Lung (tissue), 12 donors: ENCODE data around the gene RASSF9. TPM values are rescaled to one million over a fixed set of nuclear protein-coding genes. Genes with fewer than 3 reads are reported as not detected.

Source experiments
- ATAC-seq: fragments of 200-7000 bp; cut with Tn5 transposase; one replicate; pipeline ENCODE4 v1.9.1; 2020; ENCODE audit warnings: moderate number of reproducible peaks; ENCODE audit not compliant: insufficient read depth, low FRiP score
- DNase-seq, 3 donors: peaks; one replicate each; pipeline ENCODE4 v3.0.0-alpha.2; 2013 to 2017
- H3K27ac ChIP-seq, 2 donors: one replicate each; pipeline ENCODE4 v1.5.1; 2013; ENCODE audit warnings: mild to moderate bottlenecking in 2 of 2, moderate library complexity in 2 of 2, control low read depth in 1 of 2, inconsistent platforms in 1 of 2, low read depth in 1 of 2, low read length in 1 of 2
- H3K27me3 ChIP-seq, 3 donors: one replicate each; pipeline ENCODE4 v1.5.1; 2013; ENCODE audit warnings: low read length in 2 of 3; ENCODE audit not compliant: control insufficient read depth in 3 of 3, insufficient read depth in 3 of 3
- H3K36me3 ChIP-seq, 4 donors: one replicate each; pipeline ENCODE4 v1.5.1; 2013; ENCODE audit warnings: low read length in 4 of 4, mild to moderate bottlenecking in 1 of 4, moderate library complexity in 1 of 4; ENCODE audit not compliant: control insufficient read depth in 4 of 4, insufficient read depth in 4 of 4
- H3K4me1 ChIP-seq, 5 donors: one replicate each; pipeline ENCODE4 v1.5.1; 2013; ENCODE audit warnings: low read length in 5 of 5, mild to moderate bottlenecking in 2 of 5, moderate library complexity in 1 of 5; ENCODE audit not compliant: control insufficient read depth in 5 of 5, insufficient read depth in 5 of 5
- H3K4me3 ChIP-seq: one replicate; pipeline ENCODE4 v1.5.1; 2013; ENCODE audit warnings: mild to moderate bottlenecking, control low read depth, moderate library complexity
- H3K9ac ChIP-seq, 2 donors: one replicate each; pipeline ENCODE4 v1.5.1; 2013; ENCODE audit warnings: low read length in 2 of 2, control low read depth in 1 of 2; ENCODE audit not compliant: insufficient read depth in 1 of 2
- H3K9me3 ChIP-seq, 4 donors: one replicate each; pipeline ENCODE4 v1.5.1; 2013; ENCODE audit warnings: low read length in 3 of 4, mild to moderate bottlenecking in 1 of 4, moderate library complexity in 1 of 4; ENCODE audit not compliant: control insufficient read depth in 4 of 4, insufficient read depth in 3 of 4
- WGBS, 2 donors: extraction: QIAGEN DNeasy Blood & Tissue Kit; methylation state at CpG; one replicate each; pipeline ENCODE4 v1.1.7; 2013; 5-methylcytosine and 5-hydroxymethylcytosine counted together
- polyA plus RNA-seq, 2 donors: library from polyadenylated mRNA; stranded (reverse); fragments of 200-250 nt; gene quantifications; one replicate each; pipeline ENCODE4 v1.2.1, GENCODE V29; 2013
- total RNA-seq, 2 donors: library from RNA; depleted of rRNA in 1 of 2; stranded (reverse); fragments of >200 nt in 1 of 2; gene quantifications; one replicate each; pipeline ENCODE4 v1.2.1, GENCODE V29; 2014 to 2021
- TF ChIP-seq, protein P1 (sequence below): IDR thresholded peaks from 2 replicates; pipeline ENCODE4 v1.5.1; 2012; ENCODE audit warnings: mild to moderate bottlenecking; ENCODE audit errors: control extremely low read depth, extremely low read depth
- donor health status: control.
- donor health status: control.
- donor health status: Bipolar disorder and iron deficiency.
- donor health status: healthy.
- donor health status: DM: yes; HTN: yes; CAD: no.

Gene RASSF9
- total and polyA plus RNA-seq, 4 donors, result 2.1 to 14.3 (median 6.2) TPM

DNA sequence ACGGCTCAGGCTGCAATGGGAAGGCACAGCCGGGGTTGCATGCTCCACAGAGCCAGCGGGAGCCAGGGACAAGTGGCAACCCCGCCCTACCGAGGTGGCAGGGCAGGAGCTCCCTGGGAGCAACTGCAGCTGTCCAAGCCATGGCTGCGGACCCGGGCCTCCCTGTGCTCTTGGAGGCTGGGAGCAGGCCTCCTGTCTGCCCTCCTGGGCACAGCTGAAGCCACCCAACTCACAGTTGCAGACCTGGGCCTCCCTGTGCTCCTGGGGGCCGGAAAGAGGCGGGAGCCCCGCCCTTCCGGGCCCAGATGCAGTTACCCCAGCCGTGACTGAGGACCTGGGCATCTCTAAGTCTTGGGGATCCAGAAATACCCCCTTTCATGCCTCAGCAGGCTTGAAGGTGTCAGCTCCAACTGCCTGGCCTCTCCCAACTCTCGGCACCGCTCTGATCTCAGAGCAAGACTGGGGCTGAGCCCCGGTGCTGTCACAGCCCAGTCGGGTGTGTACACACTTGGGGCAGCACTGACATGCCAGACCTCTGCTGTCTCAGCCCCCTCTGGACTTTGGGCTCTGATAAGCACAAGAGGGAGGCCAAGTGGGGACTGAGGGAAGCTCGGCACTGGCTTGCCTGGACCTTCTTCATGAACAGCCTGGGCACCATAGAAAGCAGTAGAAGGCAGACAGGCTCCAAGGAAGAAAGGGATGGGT lies 7.5 kb upstream of the RASSF9 start:
- ATAC-seq (no peak), DNase-seq (no peak)
- 93 to 95% methylated on average over 17 of the region's 17 CpGs for WGBS, 2 donors
- TF ChIP-seq, protein P1, sequence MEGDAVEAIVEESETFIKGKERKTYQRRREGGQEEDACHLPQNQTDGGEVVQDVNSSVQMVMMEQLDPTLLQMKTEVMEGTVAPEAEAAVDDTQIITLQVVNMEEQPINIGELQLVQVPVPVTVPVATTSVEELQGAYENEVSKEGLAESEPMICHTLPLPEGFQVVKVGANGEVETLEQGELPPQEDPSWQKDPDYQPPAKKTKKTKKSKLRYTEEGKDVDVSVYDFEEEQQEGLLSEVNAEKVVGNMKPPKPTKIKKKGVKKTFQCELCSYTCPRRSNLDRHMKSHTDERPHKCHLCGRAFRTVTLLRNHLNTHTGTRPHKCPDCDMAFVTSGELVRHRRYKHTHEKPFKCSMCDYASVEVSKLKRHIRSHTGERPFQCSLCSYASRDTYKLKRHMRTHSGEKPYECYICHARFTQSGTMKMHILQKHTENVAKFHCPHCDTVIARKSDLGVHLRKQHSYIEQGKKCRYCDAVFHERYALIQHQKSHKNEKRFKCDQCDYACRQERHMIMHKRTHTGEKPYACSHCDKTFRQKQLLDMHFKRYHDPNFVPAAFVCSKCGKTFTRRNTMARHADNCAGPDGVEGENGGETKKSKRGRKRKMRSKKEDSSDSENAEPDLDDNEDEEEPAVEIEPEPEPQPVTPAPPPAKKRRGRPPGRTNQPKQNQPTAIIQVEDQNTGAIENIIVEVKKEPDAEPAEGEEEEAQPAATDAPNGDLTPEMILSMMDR, result no peak
- Histone ChIP-seq H3K4me1 (peaks cover 0 to 1% (median 0%) of the 10 kb centered on the region in 5 donors), H3K4me3 (no peak overlapping the region), H3K27me3 (no peaks in the 10 kb centered on the region), H3K27ac (no peak overlapping the region), H3K36me3 (no peaks in the 10 kb centered on the region), H3K9ac (no peak overlapping the region), H3K9me3 (peaks cover 0 to 3% (median 0%) of the 10 kb centered on the region in 4 donors)

DNA sequence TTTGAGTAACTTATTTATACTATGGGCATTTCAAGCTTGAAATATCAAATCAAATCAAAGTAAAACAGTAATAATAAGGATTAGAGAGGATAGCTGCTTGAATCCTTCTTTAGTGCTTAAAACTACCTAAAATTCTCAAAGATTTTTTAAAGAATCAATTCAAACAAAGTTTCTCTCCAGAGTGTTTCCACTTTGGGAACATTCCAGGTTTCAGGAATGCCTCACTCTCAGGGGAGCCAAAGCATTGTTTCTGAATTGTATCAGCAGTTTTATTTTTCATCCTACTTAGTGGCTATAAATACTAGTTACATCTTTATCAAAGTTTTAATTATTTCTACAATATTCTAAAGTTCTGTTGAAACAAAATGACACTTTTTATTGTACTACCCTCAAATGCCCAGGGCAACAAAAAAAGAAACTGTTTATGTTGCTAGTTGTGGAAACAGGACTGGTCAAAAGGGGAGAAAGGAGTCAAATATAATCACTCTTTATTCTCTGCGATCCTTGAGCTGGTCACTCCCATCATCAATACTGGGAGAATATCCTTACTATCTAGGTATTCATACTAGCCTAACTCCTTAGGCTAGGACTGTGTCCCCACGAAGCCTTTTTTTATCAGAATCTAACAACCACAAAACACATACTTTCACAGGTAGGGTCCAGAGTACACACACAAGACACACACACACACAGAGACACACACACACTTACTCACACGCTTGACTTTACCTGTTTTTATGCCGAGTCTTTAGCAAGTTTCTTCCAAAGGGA lies 598 bp downstream of the RASSF9 start:
- peak overlapping the region; percentile 78 to 80 for H3K27ac ChIP-seq
- DNase-seq, result peak in 2 of 3 donors; percentile 34 to 39
- H3K9me3 ChIP-seq, result no peaks in the 10 kb centered on the region
- TF ChIP-seq, protein P1, result no peak
- 13 to 28% methylated on average over 4 of the region's 4 CpGs for WGBS, 2 donors
- H3K4me1 ChIP-seq, result peaks cover 0 to 24% (median 0%) of the 10 kb centered on the region in 5 donors
- no peaks in the 10 kb centered on the region for H3K27me3 ChIP-seq
- ATAC-seq, result peak; percentile 28
- H3K9ac ChIP-seq, result peak overlapping the region; percentile 82 to 94
- H3K36me3 ChIP-seq, result no peaks in the 10 kb centered on the region
- H3K4me3 ChIP-seq, result peak overlapping the region; percentile 27

DNA sequence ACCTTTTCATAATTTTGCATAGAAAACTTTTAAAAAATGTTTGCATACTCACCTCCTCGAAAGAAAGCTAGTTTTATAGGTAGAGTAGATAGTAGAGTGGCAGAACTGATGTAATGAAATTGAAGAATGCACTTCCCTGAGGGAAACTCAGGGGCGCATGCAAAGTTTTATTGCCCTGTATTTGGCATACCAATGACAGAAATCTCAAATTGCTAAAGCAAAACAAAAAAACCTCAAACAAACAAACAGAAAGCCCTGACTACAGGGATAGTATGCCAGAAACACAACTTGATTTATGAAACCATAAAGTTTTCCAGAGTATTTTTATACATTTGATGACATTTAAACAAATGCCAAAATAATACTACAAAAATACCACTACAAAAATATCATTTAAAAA lies 1.8 kb downstream of the RASSF9 start:
- Histone ChIP-seq H3K27ac (no peak overlapping the region), H3K4me1 (peaks cover 0 to 24% (median 3%) of the 10 kb centered on the region in 5 donors), H3K36me3 (no peaks in the 10 kb centered on the region), H3K27me3 (no peaks in the 10 kb centered on the region), H3K9ac (peak overlapping the region; percentile 7 to 25), H3K4me3 (no peak overlapping the region), H3K9me3 (no peaks in the 10 kb centered on the region)
- DNase-seq (no peak), ATAC-seq (no peak)
- 39 to 54% methylated on average over 2 of the region's 2 CpGs for WGBS, 2 donors
- TF ChIP-seq, protein P1, result no peak
